DOHH2 (cell line): ENCODE data around the gene GPR22.

Experiments used
- H3F3A ChIP-seq: fragments of 200-600 bp; sonication (generic), shearing (Covaris generic); 2 replicates; pipeline ENCODE4 v1.6.0; 2016; ENCODE audit warnings: antibody characterized with exemption, mild to moderate bottlenecking; ENCODE audit not compliant: control insufficient read depth, insufficient read depth
- H3K27ac ChIP-seq: fragments of 200-600 bp; sonication (generic); 2 replicates; pipeline ENCODE4 v1.5.1; 2014; ENCODE audit warnings: low read depth, mild to moderate bottlenecking, low read length, moderate library complexity
- H3K27me3 ChIP-seq: fragments of 200-600 bp; sonication (generic); 2 replicates; pipeline ENCODE4 v1.6.1; 2014; ENCODE audit warnings: mild to moderate bottlenecking, low read length, mixed read lengths; ENCODE audit not compliant: control insufficient read depth
- H3K36me3 ChIP-seq: fragments of 200-600 bp; sonication (generic); 2 replicates; pipeline ENCODE4 v1.6.1; 2014; ENCODE audit warnings: mild to moderate bottlenecking, low read length, moderate library complexity, mixed read lengths; ENCODE audit not compliant: control insufficient read depth
- H3K4me1 ChIP-seq: fragments of 200-600 bp; sonication (generic); 2 replicates; pipeline ENCODE4 v1.6.1; 2014; ENCODE audit warnings: mild to moderate bottlenecking, low read length, mixed read lengths; ENCODE audit not compliant: control insufficient read depth
- H3K4me2 ChIP-seq: fragments of 200-600 bp; sonication (generic); 2 replicates; pipeline ENCODE4 v1.6.0; 2014; ENCODE audit warnings: mild to moderate bottlenecking, low read length, moderate library complexity
- H3K4me3 ChIP-seq: fragments of 200-600 bp; sonication (generic); 2 replicates; pipeline ENCODE4 v1.5.1; 2014; ENCODE audit warnings: mild to moderate bottlenecking, low read length, mixed read lengths
- H3K79me2 ChIP-seq: fragments of 200-600 bp; sonication (generic); 2 replicates; pipeline ENCODE4 v1.6.1; 2014; ENCODE audit warnings: mild to moderate bottlenecking, low read length, mixed read lengths; ENCODE audit not compliant: control insufficient read depth
- H3K9me2 ChIP-seq: fragments of 200-600 bp; sonication (generic); replicated peaks from 2 replicates; pipeline ENCODE4 v1.6.1; 2014; ENCODE audit warnings: mild to moderate bottlenecking, low read length, mixed read lengths; ENCODE audit not compliant: control insufficient read depth
- H3K9me3 ChIP-seq: fragments of 200-600 bp; sonication (generic); 2 replicates; pipeline ENCODE4 v1.6.1; 2014; ENCODE audit warnings: antibody characterized with exemption, low read length, mixed read lengths; ENCODE audit not compliant: control insufficient read depth, insufficient read depth
- H4K20me1 ChIP-seq: fragments of 200-600 bp; sonication (generic); 2 replicates; pipeline ENCODE4 v1.6.0; 2014; ENCODE audit warnings: low read depth, mild to moderate bottlenecking, antibody characterized with exemption, low read length, moderate library complexity; ENCODE audit not compliant: control insufficient read depth, insufficient read depth
- CTCF ChIP-seq: fragments of 200-600 bp; sonication (generic); IDR thresholded peaks from one replicate; pipeline ENCODE4 v1.5.1; 2014; ENCODE audit warnings: antibody characterized with exemption, mild to moderate bottlenecking, low read depth, low read length; ENCODE audit not compliant: poor library complexity, severe bottlenecking
- EZH2phosphoT487 ChIP-seq: fragments of 200-600 bp; sonication (generic); IDR thresholded peaks from 2 replicates; pipeline ENCODE4 v1.6.1; 2017; ENCODE audit warnings: borderline replicate concordance, mild to moderate bottlenecking, antibody characterized with exemption, low read length, moderate library complexity, mixed read lengths

Gene GPR22, protein sequence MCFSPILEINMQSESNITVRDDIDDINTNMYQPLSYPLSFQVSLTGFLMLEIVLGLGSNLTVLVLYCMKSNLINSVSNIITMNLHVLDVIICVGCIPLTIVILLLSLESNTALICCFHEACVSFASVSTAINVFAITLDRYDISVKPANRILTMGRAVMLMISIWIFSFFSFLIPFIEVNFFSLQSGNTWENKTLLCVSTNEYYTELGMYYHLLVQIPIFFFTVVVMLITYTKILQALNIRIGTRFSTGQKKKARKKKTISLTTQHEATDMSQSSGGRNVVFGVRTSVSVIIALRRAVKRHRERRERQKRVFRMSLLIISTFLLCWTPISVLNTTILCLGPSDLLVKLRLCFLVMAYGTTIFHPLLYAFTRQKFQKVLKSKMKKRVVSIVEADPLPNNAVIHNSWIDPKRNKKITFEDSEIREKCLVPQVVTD

DNA sequence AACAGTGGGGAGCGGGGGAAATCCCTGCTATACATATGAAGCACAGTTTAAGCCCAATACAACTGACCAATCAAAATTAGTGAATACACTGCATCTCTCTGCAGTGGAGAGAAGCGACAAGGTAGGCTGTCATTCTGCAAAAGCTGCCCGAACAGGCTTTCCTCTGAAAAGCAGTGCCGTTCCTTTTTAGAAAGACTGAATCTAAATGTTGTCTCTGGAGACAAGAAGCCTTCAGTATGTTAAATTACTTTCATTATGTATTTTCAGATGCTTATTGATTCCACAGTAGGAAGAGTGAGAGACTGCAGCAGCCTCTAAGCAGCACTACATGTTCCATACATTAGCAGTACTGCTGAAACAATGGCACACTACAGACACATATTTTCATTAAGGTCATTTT lies at the start of gene GPR22:
GPR22 (plus strand) TSS at position 129 of the 400 bp plus-strand sequence. CDS start 4,004 bp downstream, outside the sequence.
- no peaks in the 10 kb centered on the region for H4K20me1 ChIP-seq
- H3K9me2 ChIP-seq = no peaks in the 10 kb centered on the region
- H3K4me1 ChIP-seq = peaks cover 7% of the 10 kb centered on the region
- H3K27ac ChIP-seq = no peak within 1 kb of the TSS
- no peak within 1 kb of the TSS for H3K4me3 ChIP-seq
- H3K9me3 ChIP-seq = no peaks in the 10 kb centered on the region
- TF ChIP-seq CTCF = no peak
- TF ChIP-seq EZH2phosphoT487 = no peak
- no peaks in the 10 kb centered on the region for H3F3A ChIP-seq
- H3K27me3 ChIP-seq = no peaks in the 10 kb centered on the region
- no peaks in the 10 kb centered on the region for H3K36me3 ChIP-seq
- H3K4me2 ChIP-seq = no peak within 1 kb of the TSS
- no peaks in the 10 kb centered on the region for H3K79me2 ChIP-seq

- Histone ChIP-seq H3K4me3 (no peak overlapping the region), H3K36me3 (no peaks in the 10 kb centered on the region), H4K20me1 (no peaks in the 10 kb centered on the region), H3K9me2 (no peaks in the 10 kb centered on the region), H3K79me2 (no peaks in the 10 kb centered on the region), H3K4me2 (no peak overlapping the region), H3K27ac (no peak overlapping the region), H3K27me3 (no peaks in the 10 kb centered on the region), H3F3A (no peaks in the 10 kb centered on the region), H3K9me3 (peaks cover 12% of the 10 kb centered on the region; the same call in 1 of the 2 replicates), H3K4me1 (peaks cover 9% of the 10 kb centered on the region)
- TF ChIP-seq CTCF = no peak
- no peak for TF ChIP-seq EZH2phosphoT487
These were observed 42.4 kb upstream of the GPR22 start for GRCh38 chr7:107427462-107427861.

- TF ChIP-seq EZH2phosphoT487 (no peak), CTCF (no peak)
- H3K79me2 ChIP-seq = no peaks in the 10 kb centered on the region
- no peaks in the 10 kb centered on the region for H3K9me2 ChIP-seq
- no peaks in the 10 kb centered on the region for H3K27me3 ChIP-seq
- no peaks in the 10 kb centered on the region for H4K20me1 ChIP-seq
- no peaks in the 10 kb centered on the region for H3K36me3 ChIP-seq
- no peak overlapping the region for H3K4me3 ChIP-seq
- no peaks in the 10 kb centered on the region for H3F3A ChIP-seq
- no peak overlapping the region for H3K4me2 ChIP-seq
- H3K4me1 ChIP-seq = peaks cover 9% of the 10 kb centered on the region
- peaks cover 16% of the 10 kb centered on the region; the same call in 1 of the 2 replicates for H3K9me3 ChIP-seq
- H3K27ac ChIP-seq = no peak overlapping the region
These were observed 41.2 kb upstream of the GPR22 start for GRCh38 chr7:107428642-107429041.
